ENCODE data around the gene CLDN12. TPM values are rescaled to one million over a fixed set of nuclear protein-coding genes. Genes with fewer than 3 reads are reported as not detected.

The CLDN12 gene
- total RNA-seq, 1 donor: 47.1 TPM

DNA sequence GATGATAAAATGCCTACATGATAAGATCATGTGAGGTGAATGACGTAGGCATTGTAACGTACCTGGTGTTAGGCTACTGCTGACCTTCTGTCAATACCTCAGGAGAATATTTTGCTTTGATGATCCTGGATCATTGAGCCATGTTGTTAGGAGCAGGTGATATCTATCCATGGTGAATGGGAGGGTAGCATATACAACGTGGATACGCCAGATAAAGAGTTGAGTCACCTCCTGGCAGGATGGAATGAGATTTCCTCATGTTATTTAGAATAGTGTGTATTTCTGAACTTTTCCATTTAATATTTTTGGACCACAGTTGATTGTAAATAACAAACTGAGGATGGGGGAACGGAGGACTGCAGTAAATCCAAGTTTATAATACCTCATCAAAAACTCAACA, 11.8 kb upstream of the CLDN12 start:
- no peak for TF ChIP-seq CTCF (IDR thresholded peaks at IDR 0.05; ENCODE audit: insufficient read depth, low read length)
- H3K4me3 ChIP-seq (ENCODE audit: low read depth, low read length): no peak overlapping the region
- no peak for DNase-seq (ENCODE audit: low read depth)

- TF ChIP-seq CTCF (IDR thresholded peaks at IDR 0.05; ENCODE audit: insufficient read depth, low read length): no peak
- no peak overlapping the region for H3K4me3 ChIP-seq (ENCODE audit: low read depth, low read length)
- no peak for DNase-seq (ENCODE audit: low read depth)
These were observed 6.8 kb upstream of the CLDN12 start for GRCh38 chr7:90396420-90396819.

DNA sequence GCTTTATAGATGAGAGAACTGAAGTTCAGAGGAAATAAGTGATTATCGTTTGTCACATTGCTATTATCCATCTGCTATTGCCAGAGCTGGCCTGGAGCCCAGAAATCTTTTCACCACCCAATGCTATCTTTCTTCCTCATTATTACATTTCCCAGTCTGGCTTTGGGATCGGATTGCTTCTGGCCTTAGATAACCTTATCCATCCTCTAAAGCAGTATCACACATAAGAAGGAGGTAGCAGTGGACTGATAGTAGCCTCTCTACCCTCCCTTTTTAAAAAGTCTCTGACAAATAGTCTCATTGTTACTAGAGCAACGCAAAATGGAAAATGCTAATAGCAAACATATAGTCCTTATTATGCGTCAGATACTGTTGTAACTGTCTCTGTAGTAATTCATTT, 1.3 kb upstream of the CLDN12 start:
- peak; percentile 42 for DNase-seq (ENCODE audit: low read depth)
- H3K4me3 ChIP-seq (ENCODE audit: low read depth, low read length): no peak overlapping the region
- no peak for TF ChIP-seq CTCF (IDR thresholded peaks at IDR 0.05; ENCODE audit: insufficient read depth, low read length)

DNA sequence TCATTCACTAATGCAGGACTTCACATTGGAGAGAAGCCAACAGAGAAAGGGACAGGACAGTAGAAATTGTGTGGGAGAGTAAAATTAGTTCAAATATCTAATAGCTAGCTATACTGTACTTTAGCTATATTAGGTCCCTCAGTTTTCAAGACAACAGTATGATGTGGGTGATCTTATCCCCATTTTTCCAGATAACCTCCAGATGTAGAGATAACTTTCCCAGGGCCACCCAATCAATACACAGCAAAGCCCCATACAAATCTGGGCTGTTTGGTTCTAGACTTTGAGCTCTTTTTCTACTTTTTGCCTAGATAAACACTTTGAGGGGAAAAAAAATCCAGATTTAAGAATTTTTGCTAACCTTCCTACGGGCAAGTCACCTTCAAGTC, 482 bp upstream of the CLDN12 start:
- TF ChIP-seq CTCF (IDR thresholded peaks at IDR 0.05; ENCODE audit: insufficient read depth, low read length): no peak
- DNase-seq (ENCODE audit: low read depth): no peak
- H3K4me3 ChIP-seq (ENCODE audit: low read depth, low read length): peak overlapping the region; percentile 88

GRCh38 chr7:90404777-90405176, 1.5 kb downstream of the CLDN12 start:
- no peak for DNase-seq (ENCODE audit: low read depth)
- TF ChIP-seq CTCF (IDR thresholded peaks at IDR 0.05; ENCODE audit: insufficient read depth, low read length): no peak
- no peak overlapping the region for H3K4me3 ChIP-seq (ENCODE audit: low read depth, low read length)

DNA sequence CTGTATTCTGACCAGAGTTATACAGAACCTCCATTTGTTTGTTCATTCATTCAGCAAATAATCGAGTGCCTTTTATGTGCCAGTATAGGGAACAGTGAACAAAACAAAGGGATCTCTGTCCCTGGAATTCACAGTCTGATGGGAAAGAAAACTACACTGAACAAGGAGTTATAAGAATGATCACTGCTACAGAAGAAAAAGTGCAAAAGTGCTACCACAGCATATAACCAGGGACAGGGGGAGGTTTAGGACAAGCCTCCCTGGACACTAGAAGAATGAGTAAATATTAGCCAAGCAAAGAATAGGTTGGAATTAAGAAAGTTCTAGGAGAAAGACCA, 4.2 kb downstream of the CLDN12 start:
- TF ChIP-seq CTCF (IDR thresholded peaks at IDR 0.05; ENCODE audit: insufficient read depth, low read length): no peak
- no peak for DNase-seq (ENCODE audit: low read depth)

DNA sequence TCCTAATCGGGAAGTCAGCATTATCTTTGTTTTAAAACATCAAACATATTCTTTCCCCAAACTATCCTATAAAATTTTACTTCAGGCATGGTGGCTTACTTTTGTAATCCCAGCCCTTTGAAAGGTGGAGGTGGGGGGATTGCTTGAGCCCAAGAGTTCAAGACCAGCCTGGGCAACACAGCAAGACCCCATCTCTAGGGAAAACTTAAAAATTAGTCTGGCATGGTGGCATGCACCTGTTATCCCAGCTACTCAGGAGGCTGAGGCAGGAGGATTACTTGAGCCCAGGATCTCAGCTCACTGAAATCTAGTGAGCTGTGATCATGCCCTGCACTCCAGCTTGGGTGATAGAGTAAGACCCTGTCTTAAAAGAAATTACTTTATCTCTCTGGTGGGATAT, 4.9 kb downstream of the CLDN12 start:
- no peak for DNase-seq (ENCODE audit: low read depth)
- TF ChIP-seq CTCF (IDR thresholded peaks at IDR 0.05; ENCODE audit: insufficient read depth, low read length): no peak
- H3K4me3 ChIP-seq (ENCODE audit: low read depth, low read length): no peak overlapping the region

More for the DNA sequence above, 4.2 kb downstream of the CLDN12 start:
- no peak overlapping the region for H3K4me3 ChIP-seq (ENCODE audit: low read depth, low read length)
